K562 (cell line): Measurements from ENCODE around the gene NET1. TPM values are rescaled to one million over a fixed set of nuclear protein-coding genes. Genes with fewer than 3 reads are reported as not detected.

ENCODE experiments used
- CHD1 ChIP-seq: fragments of 200-600 bp; sonication (generic); IDR thresholded peaks from one replicate; pipeline ENCODE4 v1.6.1; 2012; ENCODE audit warnings: mild to moderate bottlenecking, moderate library complexity, low read length, inconsistent platforms
- FOXP4 ChIP-seq: sonication (generic); formaldehyde crosslinking; IDR thresholded peaks from 2 replicates; pipeline ENCODE4 v1.8.0; 2022; ENCODE audit warnings: mild to moderate bottlenecking, missing genetic modification reagents, borderline replicate concordance
- HDAC3 ChIP-seq: fragments of 450-650 bp; IDR thresholded peaks from 2 replicates; pipeline ENCODE4 v1.6.1; 2018; ENCODE audit warnings: borderline replicate concordance, mild to moderate bottlenecking, moderate library complexity; ENCODE audit not compliant: partially characterized antibody
- HSF4 ChIP-seq: fragments of 250-450 bp; sonication (Bioruptor Pico); IDR thresholded peaks from 2 replicates; pipeline ENCODE4 v2.1.2; 2022; ENCODE audit warnings: mild to moderate bottlenecking, moderate library complexity, borderline replicate concordance
- JUND ChIP-seq, 2 experiments: IDR thresholded peaks; 2 replicates in 1 of 2; 3 replicates in 1 of 2; pipeline ENCODE4 v1.6.1; 2011; ENCODE audit warnings: borderline replicate concordance in 2 of 2, low read depth in 2 of 2, low read length in 2 of 2, improper control_type of control experiment in 1 of 2, missing biosample characterization in 1 of 2, missing genetic modification characterization in 1 of 2, missing genetic modification reagents in 1 of 2
- NR4A1 ChIP-seq, 2 experiments: fragments of 250-450 bp in 1 of 2; fragments of 450-650 bp in 1 of 2; sonication (Bioruptor Pico) in 1 of 2; IDR thresholded peaks; 2 replicates each; pipeline versions ENCODE4 v1.4.0 to v1.6.1; 2016 to 2020; ENCODE audit warnings: mild to moderate bottlenecking in 2 of 2, missing compliant biosample characterization in 1 of 2, missing genetic modification characterization in 1 of 2, moderate library complexity in 1 of 2
- POLR2G ChIP-seq: fragments of 200-400 bp; formaldehyde crosslinking; IDR thresholded peaks from 2 replicates; pipeline ENCODE4 v1.6.1; 2017; ENCODE audit warnings: low read depth, mild to moderate bottlenecking, antibody characterized with exemption, low read length, moderate library complexity
- TCF7L2 ChIP-seq: fragments of 150-350 bp; IDR thresholded peaks from 2 replicates; pipeline ENCODE4 v1.6.1; 2016; ENCODE audit warnings: low read depth, mild to moderate bottlenecking, low read length, moderate library complexity
- polyA plus RNA-seq, 8 experiments: library from polyadenylated mRNA; depleted of rRNA in 4 of 8; stranded (reverse) in 5 of 8; unstranded in 3 of 8; fragments of >200 nt; fragmentation: Nextera tagmentation in 2 of 8; fragmentation: Illumina TruSeq in 1 of 8; extraction: Ambion mirVana in 2 of 8; extraction: Trizol in 1 of 8; gene quantifications; 2 replicates each; pipeline versions ENCODE4 v1.2.1 to v1.2.3, GENCODE V29; 2011 to 2014; ENCODE audit warnings: inconsistent platforms in 1 of 8, missing spikeins in 1 of 8
- total RNA-seq, 7 experiments: library from RNA; depleted of rRNA in 6 of 7; stranded (reverse); fragments of >200 nt in 6 of 7; fragmentation: Illumina TruSeq in 2 of 7; extraction: Trizol in 2 of 7; gene quantifications; 2 replicates each; pipeline versions ENCODE4 v1.2.1 to v1.2.3, GENCODE V29; 2011 to 2021; ENCODE audit warnings: low replicate concordance in 1 of 7
- TF ChIP-seq, protein P1 (sequence below), 2 experiments: fragments of 150-350 bp in 1 of 2; IDR thresholded peaks; 2 replicates each; pipeline ENCODE4 v1.6.1; 2012 to 2016; ENCODE audit warnings: low read depth in 2 of 2, low read length in 2 of 2, mild to moderate bottlenecking in 1 of 2, moderate library complexity in 1 of 2
- TF ChIP-seq, protein P2 (sequence below): fragments of 450-650 bp; conservative IDR thresholded peaks from 2 replicates; pipeline ENCODE4 v1.6.1; 2016; ENCODE audit warnings: missing genetic modification characterization, low read depth, mild to moderate bottlenecking, control low read depth, missing compliant biosample characterization
- TF ChIP-seq, protein P3 (sequence below), 3 experiments: fragments of 200-800 bp in 1 of 3; sonication (Bioruptor generic) in 1 of 3; sonication (generic) in 1 of 3; formaldehyde crosslinking in 1 of 3; IDR thresholded peaks; 2 replicates each; pipeline versions ENCODE4 v1.6.1 to v1.8.0; 2016 to 2022; ENCODE audit warnings: mild to moderate bottlenecking in 2 of 3, missing compliant biosample characterization in 2 of 3, missing genetic modification characterization in 2 of 3, missing genetic modification reagents in 1 of 3
- TF ChIP-seq, protein P4 (sequence below): fragments of 250-450 bp; sonication (Bioruptor Pico); IDR thresholded peaks from 2 replicates; pipeline ENCODE4 v1.9.0; 2021; ENCODE audit warnings: mild to moderate bottlenecking, inconsistent platforms

NET1 gene
- total and polyA plus RNA-seq, 9 of the 15 experiments (the other 6 are each of a cell fraction or from before 2014, with no cell fraction given), result 47.4 to 258 (median 106) TPM

DNA sequence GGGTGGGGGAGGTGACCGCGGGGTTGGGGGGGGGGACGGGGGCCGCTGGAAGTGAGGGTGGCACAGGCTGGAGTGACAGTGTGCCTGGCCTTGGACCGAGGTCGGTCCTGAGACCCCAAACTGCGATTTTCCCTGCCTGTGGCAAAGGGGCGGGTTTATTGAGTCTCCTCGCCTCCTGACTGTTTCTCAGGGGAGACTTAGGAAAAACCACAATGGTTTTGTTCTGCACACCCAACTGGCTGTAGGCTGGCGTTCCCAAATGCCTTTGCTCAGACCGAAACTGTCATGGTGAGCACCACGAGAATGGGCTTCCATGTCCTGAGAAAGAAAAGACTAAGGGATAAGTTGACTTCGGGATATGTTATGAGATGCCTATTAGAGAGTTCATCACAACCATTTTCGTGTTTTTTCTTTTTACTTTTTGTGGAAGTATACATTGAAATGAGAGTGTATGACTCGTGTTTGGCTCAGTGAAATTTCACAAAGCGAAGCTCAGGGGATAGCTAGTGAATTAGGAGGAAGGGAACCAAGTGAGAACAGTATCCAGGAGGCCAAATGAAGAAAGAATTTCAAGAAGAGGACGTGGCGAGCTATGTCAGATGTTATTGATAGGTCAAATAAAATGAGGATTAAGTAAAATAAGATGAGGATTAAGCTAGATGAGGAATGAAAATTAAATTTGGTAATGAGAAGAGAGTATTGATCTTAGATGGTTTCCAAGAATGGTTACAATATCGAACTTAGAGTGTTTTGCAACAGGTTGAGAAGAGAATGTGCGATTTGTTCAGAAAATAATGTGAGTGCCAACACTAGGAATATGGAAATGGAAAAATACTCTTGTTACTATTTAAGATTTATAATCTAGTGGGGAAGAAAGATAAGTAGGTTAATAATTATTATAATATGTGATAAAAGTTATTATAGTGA is 918 bp downstream of the NET1 start (continued):
- TF ChIP-seq, protein P1, sequence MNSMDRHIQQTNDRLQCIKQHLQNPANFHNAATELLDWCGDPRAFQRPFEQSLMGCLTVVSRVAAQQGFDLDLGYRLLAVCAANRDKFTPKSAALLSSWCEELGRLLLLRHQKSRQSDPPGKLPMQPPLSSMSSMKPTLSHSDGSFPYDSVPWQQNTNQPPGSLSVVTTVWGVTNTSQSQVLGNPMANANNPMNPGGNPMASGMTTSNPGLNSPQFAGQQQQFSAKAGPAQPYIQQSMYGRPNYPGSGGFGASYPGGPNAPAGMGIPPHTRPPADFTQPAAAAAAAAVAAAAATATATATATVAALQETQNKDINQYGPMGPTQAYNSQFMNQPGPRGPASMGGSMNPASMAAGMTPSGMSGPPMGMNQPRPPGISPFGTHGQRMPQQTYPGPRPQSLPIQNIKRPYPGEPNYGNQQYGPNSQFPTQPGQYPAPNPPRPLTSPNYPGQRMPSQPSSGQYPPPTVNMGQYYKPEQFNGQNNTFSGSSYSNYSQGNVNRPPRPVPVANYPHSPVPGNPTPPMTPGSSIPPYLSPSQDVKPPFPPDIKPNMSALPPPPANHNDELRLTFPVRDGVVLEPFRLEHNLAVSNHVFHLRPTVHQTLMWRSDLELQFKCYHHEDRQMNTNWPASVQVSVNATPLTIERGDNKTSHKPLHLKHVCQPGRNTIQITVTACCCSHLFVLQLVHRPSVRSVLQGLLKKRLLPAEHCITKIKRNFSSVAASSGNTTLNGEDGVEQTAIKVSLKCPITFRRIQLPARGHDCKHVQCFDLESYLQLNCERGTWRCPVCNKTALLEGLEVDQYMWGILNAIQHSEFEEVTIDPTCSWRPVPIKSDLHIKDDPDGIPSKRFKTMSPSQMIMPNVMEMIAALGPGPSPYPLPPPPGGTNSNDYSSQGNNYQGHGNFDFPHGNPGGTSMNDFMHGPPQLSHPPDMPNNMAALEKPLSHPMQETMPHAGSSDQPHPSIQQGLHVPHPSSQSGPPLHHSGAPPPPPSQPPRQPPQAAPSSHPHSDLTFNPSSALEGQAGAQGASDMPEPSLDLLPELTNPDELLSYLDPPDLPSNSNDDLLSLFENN (IDR thresholded peaks at IDR 0.05; ENCODE audit: low read depth in 2 of 2, low read length in 2 of 2), result no peak
- TF ChIP-seq CHD1, result no peak
- no peak for TF ChIP-seq FOXP4 (CRISPR knock-in tag)
- TF ChIP-seq HSF4, result no peak
- TF ChIP-seq POLR2G, result no peak
- TF ChIP-seq TCF7L2, result no peak
- TF ChIP-seq NR4A1 (CRISPR knock-in tag; IDR thresholded peaks at IDR 0.05), result no peak
- no peak for TF ChIP-seq NR4A1 (tag; IDR thresholded peaks at IDR 0.05)
- no peak for TF ChIP-seq JUND (IDR thresholded peaks at IDR 0.05; ENCODE audit: borderline replicate concordance, low read depth, low read length)
- no peak for TF ChIP-seq JUND (tag; IDR thresholded peaks at IDR 0.05; ENCODE audit: borderline replicate concordance, low read depth, low read length)
- TF ChIP-seq, protein P2, sequence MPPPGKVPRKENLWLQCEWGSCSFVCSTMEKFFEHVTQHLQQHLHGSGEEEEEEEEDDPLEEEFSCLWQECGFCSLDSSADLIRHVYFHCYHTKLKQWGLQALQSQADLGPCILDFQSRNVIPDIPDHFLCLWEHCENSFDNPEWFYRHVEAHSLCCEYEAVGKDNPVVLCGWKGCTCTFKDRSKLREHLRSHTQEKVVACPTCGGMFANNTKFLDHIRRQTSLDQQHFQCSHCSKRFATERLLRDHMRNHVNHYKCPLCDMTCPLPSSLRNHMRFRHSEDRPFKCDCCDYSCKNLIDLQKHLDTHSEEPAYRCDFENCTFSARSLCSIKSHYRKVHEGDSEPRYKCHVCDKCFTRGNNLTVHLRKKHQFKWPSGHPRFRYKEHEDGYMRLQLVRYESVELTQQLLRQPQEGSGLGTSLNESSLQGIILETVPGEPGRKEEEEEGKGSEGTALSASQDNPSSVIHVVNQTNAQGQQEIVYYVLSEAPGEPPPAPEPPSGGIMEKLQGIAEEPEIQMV (tag), result no peak
- TF ChIP-seq HDAC3, result peak; percentile 36
- TF ChIP-seq, protein P3, sequence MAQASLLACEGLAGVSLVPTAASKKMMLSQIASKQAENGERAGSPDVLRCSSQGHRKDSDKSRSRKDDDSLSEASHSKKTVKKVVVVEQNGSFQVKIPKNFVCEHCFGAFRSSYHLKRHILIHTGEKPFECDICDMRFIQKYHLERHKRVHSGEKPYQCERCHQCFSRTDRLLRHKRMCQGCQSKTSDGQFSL (CRISPR knock-in tag; IDR thresholded peaks at IDR 0.05), result peak; percentile 52; the same call in 1 of the 2 replicates
- TF ChIP-seq, protein P3 (tag; IDR thresholded peaks at IDR 0.05), result peak in 1 of 2 experiments; percentile 49; a peak in 1 of 4 replicates
- TF ChIP-seq, protein P4, sequence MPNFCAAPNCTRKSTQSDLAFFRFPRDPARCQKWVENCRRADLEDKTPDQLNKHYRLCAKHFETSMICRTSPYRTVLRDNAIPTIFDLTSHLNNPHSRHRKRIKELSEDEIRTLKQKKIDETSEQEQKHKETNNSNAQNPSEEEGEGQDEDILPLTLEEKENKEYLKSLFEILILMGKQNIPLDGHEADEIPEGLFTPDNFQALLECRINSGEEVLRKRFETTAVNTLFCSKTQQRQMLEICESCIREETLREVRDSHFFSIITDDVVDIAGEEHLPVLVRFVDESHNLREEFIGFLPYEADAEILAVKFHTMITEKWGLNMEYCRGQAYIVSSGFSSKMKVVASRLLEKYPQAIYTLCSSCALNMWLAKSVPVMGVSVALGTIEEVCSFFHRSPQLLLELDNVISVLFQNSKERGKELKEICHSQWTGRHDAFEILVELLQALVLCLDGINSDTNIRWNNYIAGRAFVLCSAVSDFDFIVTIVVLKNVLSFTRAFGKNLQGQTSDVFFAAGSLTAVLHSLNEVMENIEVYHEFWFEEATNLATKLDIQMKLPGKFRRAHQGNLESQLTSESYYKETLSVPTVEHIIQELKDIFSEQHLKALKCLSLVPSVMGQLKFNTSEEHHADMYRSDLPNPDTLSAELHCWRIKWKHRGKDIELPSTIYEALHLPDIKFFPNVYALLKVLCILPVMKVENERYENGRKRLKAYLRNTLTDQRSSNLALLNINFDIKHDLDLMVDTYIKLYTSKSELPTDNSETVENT (CRISPR knock-in tag), result no peak
